Hepatic stellate cell (primary cell): ENCODE measurements around the gene PPM1A.
A peak's percentile ranks its signal among the peaks of the same experiment; 100 is the strongest.

Experiments used
- DNase-seq: peaks from one replicate; pipeline ENCODE4 v3.0.0; 2011; ENCODE audit warnings: low spot score

The PPM1A gene

GRCh38 chr14:60227291-60227690, 21.7 kb upstream of the PPM1A start:
- no peak for DNase-seq

GRCh38 chr14:60229614-60230013, 19.4 kb upstream of the PPM1A start:
- DNase-seq = no peak

- no peak for DNase-seq
Measured at GRCh38 chr14:60232185-60232584, 16.8 kb upstream of the PPM1A start.

- no peak for DNase-seq
Measured at GRCh38 chr14:60233251-60233650, 15.8 kb upstream of the PPM1A start.

GRCh38 chr14:60233891-60234290, 15.1 kb upstream of the PPM1A start:
- DNase-seq = no peak

- no peak for DNase-seq
Measured at GRCh38 chr14:60235440-60235839, 13.6 kb upstream of the PPM1A start.

GRCh38 chr14:60238955-60239354, 10.1 kb upstream of the PPM1A start:
- DNase-seq = no peak

GRCh38 chr14:60240139-60240856, 8.7 kb upstream of the PPM1A start:
- no peak for DNase-seq

- no peak for DNase-seq
Measured at GRCh38 chr14:60241091-60241490, 7.9 kb upstream of the PPM1A start.

- no peak for DNase-seq
Measured at GRCh38 chr14:60242429-60242828, 6.6 kb upstream of the PPM1A start.

GRCh38 chr14:60245380-60246177, 3.4 kb upstream of the PPM1A start:
- DNase-seq = no peak

- DNase-seq = peak; percentile 94
Measured at GRCh38 chr14:60247994-60248696, 876 bp upstream of the PPM1A start.

- DNase-seq = peak; percentile 71
Measured at GRCh38 chr14:60249321-60250256, 568 bp downstream of the PPM1A start.

GRCh38 chr14:60250257-60251035, 1.4 kb downstream of the PPM1A start:
- DNase-seq = peak; percentile 11

GRCh38 chr14:60251877-60252276, 2.9 kb downstream of the PPM1A start:
- DNase-seq = no peak

GRCh38 chr14:60252630-60253029, 3.6 kb downstream of the PPM1A start:
- DNase-seq = no peak

GRCh38 chr14:60253649-60254048, 4.6 kb downstream of the PPM1A start:
- DNase-seq = no peak

- no peak for DNase-seq
Measured at GRCh38 chr14:60254176-60254575, 5.2 kb downstream of the PPM1A start.

- DNase-seq = no peak
Measured at GRCh38 chr14:60257865-60258264, 8.8 kb downstream of the PPM1A start.

- no peak for DNase-seq
Measured at GRCh38 chr14:60265163-60265562, 16.1 kb downstream of the PPM1A start.
